Stimulated activated CD4-positive, alpha-beta T cell treated with anti-CD3 and anti-CD28 coated beads, Interleukin-4, amount 100 ng/mL, for 4 hours (primary cell): ENCODE measurements around the gene PGM2L1.
"Not testable (repeated sequence)": the region's sequence is repeated elsewhere in the genome, so short reads cannot be mapped to it uniquely, and the experiment has no call there.

ENCODE experiments used
- DNase-seq, 2 experiments: peaks; one replicate each; pipeline ENCODE4 v3.0.0-alpha.2; 2020

The PGM2L1 gene

GRCh38 chr11:74397501-74398243, 561 bp downstream of the PGM2L1 start:
- peak in 1 of 2 experiments; percentile 18 for DNase-seq

- DNase-seq, result no peak
Observed at GRCh38 chr11:74392256-74392655, 6.0 kb downstream of the PGM2L1 start.

- no peak for DNase-seq
Observed at GRCh38 chr11:74391193-74391592, 7.0 kb downstream of the PGM2L1 start.

- DNase-seq, result no peak
Observed at GRCh38 chr11:74390697-74391096, 7.5 kb downstream of the PGM2L1 start.

GRCh38 chr11:74388678-74389327, 9.4 kb downstream of the PGM2L1 start:
- DNase-seq, result peak; percentile 49 to 57

- DNase-seq, result no peak
Observed at GRCh38 chr11:74384641-74385040, 13.6 kb downstream of the PGM2L1 start.

- DNase-seq, result no peak
Observed at GRCh38 chr11:74380746-74381439, 17.3 kb downstream of the PGM2L1 start.

GRCh38 chr11:74377689-74378088, 20.5 kb downstream of the PGM2L1 start:
- DNase-seq, result no peak

GRCh38 chr11:74373382-74373781, 24.9 kb downstream of the PGM2L1 start:
- no peak for DNase-seq

GRCh38 chr11:74371269-74372052, 26.8 kb downstream of the PGM2L1 start:
- no peak for DNase-seq

- DNase-seq, result no peak
Observed at GRCh38 chr11:74370123-74370522, 28.1 kb downstream of the PGM2L1 start.

GRCh38 chr11:74367881-74368280, 30.4 kb downstream of the PGM2L1 start:
- no peak for DNase-seq

GRCh38 chr11:74366576-74366975, 31.7 kb downstream of the PGM2L1 start:
- no peak for DNase-seq

GRCh38 chr11:74365805-74366204, 32.4 kb downstream of the PGM2L1 start:
- DNase-seq, result not testable (repeated sequence)

GRCh38 chr11:74357449-74357848, 40.8 kb downstream of the PGM2L1 start:
- no peak for DNase-seq

- no peak for DNase-seq
Observed at GRCh38 chr11:74355626-74356025, 42.6 kb downstream of the PGM2L1 start.

- DNase-seq, result no peak
Observed at GRCh38 chr11:74354036-74354435, 44.2 kb downstream of the PGM2L1 start.

GRCh38 chr11:74347381-74347780, 50.9 kb downstream of the PGM2L1 start:
- no peak for DNase-seq

GRCh38 chr11:74345420-74345819, 52.8 kb downstream of the PGM2L1 start:
- no peak for DNase-seq

- no peak for DNase-seq
Observed at GRCh38 chr11:74341921-74342320, 56.3 kb downstream of the PGM2L1 start.

GRCh38 chr11:74339619-74340018, 58.6 kb downstream of the PGM2L1 start:
- no peak for DNase-seq

- DNase-seq, result no peak
Observed at GRCh38 chr11:74338963-74339362, 59.3 kb downstream of the PGM2L1 start.

GRCh38 chr11:74333193-74333592, 65.0 kb downstream of the PGM2L1 start:
- DNase-seq, result no peak
